WTC11 (cell line): ENCODE results near the gene CABCOCO1. TPM values are rescaled to one million over a fixed set of nuclear protein-coding genes. Genes with fewer than 3 reads are reported as not detected.

ENCODE experiments used
- ATAC-seq: fragments of 200-7000 bp; cut with Tn5 transposase; 2 replicates; pipeline ENCODE4 v1.10.0; 2021; ENCODE audit warnings: mild to moderate bottlenecking, moderate library complexity
- CTCF ChIA-PET: fragments of 300-600 bp; sonication (Branson Sonifier 250); formaldehyde crosslinking; loops from one replicate; lab custom pipeline; 2021; ENCODE audit warnings: antibody characterized with exemption; lab: Charles Lee
- POLR2A ChIA-PET: fragments of 350-600 bp; sonication (Branson Sonifier 250); formaldehyde crosslinking; loops from one replicate; lab custom pipeline; 2021; ENCODE audit warnings: antibody characterized with exemption; lab: Charles Lee
- DNase-seq: peaks from one replicate; pipeline ENCODE4 v3.0.0; 2021; ENCODE audit warnings: low spot score
- H3K27ac Mint-ChIP-seq: 2 replicates; pipeline ENCODE4 v1.8.0; 2021; ENCODE audit warnings: mixed read lengths
- H3K27me3 Mint-ChIP-seq: 2 replicates; pipeline ENCODE4 v1.8.0; 2021; ENCODE audit warnings: low read depth, mild to moderate bottlenecking, moderate library complexity, mixed read lengths
- H3K36me3 Mint-ChIP-seq: 2 replicates; pipeline ENCODE4 v1.8.0; 2021; ENCODE audit warnings: mixed read lengths
- H3K4me1 Mint-ChIP-seq: 2 replicates; pipeline ENCODE4 v1.8.0; 2022; ENCODE audit warnings: mixed read lengths
- H3K4me3 Mint-ChIP-seq: 2 replicates; pipeline ENCODE4 v1.8.0; 2021; ENCODE audit warnings: mild to moderate bottlenecking, moderate library complexity, mixed read lengths
- H3K9me3 Mint-ChIP-seq: 2 replicates; pipeline ENCODE4 v1.8.0; 2021; ENCODE audit warnings: mixed read lengths
- AFF4 ChIP-seq: sonication (generic); formaldehyde crosslinking; IDR thresholded peaks from 2 replicates; pipeline ENCODE4 v1.8.1; 2023; ENCODE audit warnings: mild to moderate bottlenecking, missing genetic modification reagents, borderline replicate concordance
- CBFB ChIP-seq: sonication (generic); formaldehyde crosslinking; IDR thresholded peaks from 2 replicates; pipeline ENCODE4 v1.8.1; 2022; ENCODE audit warnings: mild to moderate bottlenecking, low read depth, missing genetic modification reagents
- ELF4 ChIP-seq: sonication (generic); formaldehyde crosslinking; IDR thresholded peaks from 2 replicates; pipeline ENCODE4 v1.8.1; 2022; ENCODE audit warnings: low read depth, mild to moderate bottlenecking, moderate library complexity, missing genetic modification reagents
- ERG ChIP-seq: fragments of 250-450 bp; sonication (Bioruptor Pico); IDR thresholded peaks from 2 replicates; pipeline ENCODE4 v1.8.0; 2021; ENCODE audit warnings: mild to moderate bottlenecking
- GABPB1 ChIP-seq: sonication (generic); formaldehyde crosslinking; IDR thresholded peaks from 2 replicates; pipeline ENCODE4 v1.8.1; 2023; ENCODE audit warnings: mild to moderate bottlenecking, missing genetic modification reagents
- MLX ChIP-seq: sonication (generic); formaldehyde crosslinking; IDR thresholded peaks from 2 replicates; pipeline ENCODE4 v1.8.1; 2023; ENCODE audit warnings: mild to moderate bottlenecking, missing genetic modification reagents, moderate library complexity
- NR2C2 ChIP-seq: sonication (generic); formaldehyde crosslinking; IDR thresholded peaks from 2 replicates; pipeline ENCODE4 v1.8.0; 2022; ENCODE audit warnings: mild to moderate bottlenecking, missing genetic modification reagents
- ZNF281 ChIP-seq: sonication (generic); formaldehyde crosslinking; IDR thresholded peaks from 2 replicates; pipeline ENCODE4 v1.8.0; 2023; ENCODE audit warnings: mild to moderate bottlenecking, missing genetic modification reagents
- ZNF317 ChIP-seq: sonication (generic); formaldehyde crosslinking; IDR thresholded peaks from 2 replicates; pipeline ENCODE4 v1.8.1; 2023; ENCODE audit warnings: low read depth, mild to moderate bottlenecking, moderate library complexity, missing genetic modification reagents, borderline replicate concordance
- ZNF396 ChIP-seq: fragments of 250-450 bp; sonication (Bioruptor Pico); IDR thresholded peaks from 2 replicates; pipeline ENCODE4 v1.8.0; 2021; ENCODE audit warnings: mild to moderate bottlenecking, moderate library complexity, borderline replicate concordance
- total RNA-seq: library from RNA; stranded (reverse); gene quantifications from 3 replicates; pipeline ENCODE4 v1.2.3, GENCODE V29; 2021
- TF ChIP-seq, protein P1 (sequence below): sonication (generic); formaldehyde crosslinking; IDR thresholded peaks from 2 replicates; pipeline ENCODE4 v1.8.1; 2023; ENCODE audit warnings: mild to moderate bottlenecking, moderate library complexity, missing genetic modification reagents
- TF ChIP-seq, protein P2 (sequence below): fragments of 250-450 bp; sonication (Bioruptor Pico); IDR thresholded peaks from 2 replicates; pipeline ENCODE4 v1.9.0; 2021; ENCODE audit warnings: mild to moderate bottlenecking
- TF ChIP-seq, protein P3 (sequence below): sonication (generic); formaldehyde crosslinking; IDR thresholded peaks from 2 replicates; pipeline ENCODE4 v1.8.0; 2022; ENCODE audit warnings: mild to moderate bottlenecking, missing genetic modification reagents
- TF ChIP-seq, protein P4 (sequence below): sonication (generic); formaldehyde crosslinking; IDR thresholded peaks from 2 replicates; pipeline ENCODE4 v1.8.1; 2022; ENCODE audit warnings: missing genetic modification reagents, borderline replicate concordance
- TF ChIP-seq, protein P5 (sequence below): sonication (generic); formaldehyde crosslinking; IDR thresholded peaks from 2 replicates; pipeline ENCODE4 v1.8.0; 2022; ENCODE audit warnings: mild to moderate bottlenecking, missing genetic modification reagents

CABCOCO1 gene
- total RNA-seq, 1 experiment from 2014 or later: not detected

GRCh38 chr10:61798713-61799112 is 136.0 kb downstream of the CABCOCO1 start:
- no peak for DNase-seq
- ChIA-PET CTCF (no interaction called here), POLR2A (no interaction called here)
- Mint-ChIP-seq H3K36me3 (no peaks in the 10 kb centered on the region), H3K4me1 (no peaks in the 10 kb centered on the region), H3K27ac (no peak overlapping the region)
- no peak for ATAC-seq
- TF ChIP-seq, protein P1, sequence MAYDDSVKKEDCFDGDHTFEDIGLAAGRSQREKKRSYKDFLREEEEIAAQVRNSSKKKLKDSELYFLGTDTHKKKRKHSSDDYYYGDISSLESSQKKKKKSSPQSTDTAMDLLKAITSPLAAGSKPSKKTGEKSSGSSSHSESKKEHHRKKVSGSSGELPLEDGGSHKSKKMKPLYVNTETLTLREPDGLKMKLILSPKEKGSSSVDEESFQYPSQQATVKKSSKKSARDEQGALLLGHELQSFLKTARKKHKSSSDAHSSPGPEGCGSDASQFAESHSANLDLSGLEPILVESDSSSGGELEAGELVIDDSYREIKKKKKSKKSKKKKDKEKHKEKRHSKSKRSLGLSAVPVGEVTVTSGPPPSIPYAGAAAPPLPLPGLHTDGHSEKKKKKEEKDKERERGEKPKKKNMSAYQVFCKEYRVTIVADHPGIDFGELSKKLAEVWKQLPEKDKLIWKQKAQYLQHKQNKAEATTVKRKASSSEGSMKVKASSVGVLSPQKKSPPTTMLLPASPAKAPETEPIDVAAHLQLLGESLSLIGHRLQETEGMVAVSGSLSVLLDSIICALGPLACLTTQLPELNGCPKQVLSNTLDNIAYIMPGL (CRISPR knock-in tag): no peak
- TF ChIP-seq NR2C2 (CRISPR knock-in tag) (no peak), ERG (CRISPR knock-in tag) (no peak), ZNF317 (CRISPR knock-in tag) (no peak), MLX (CRISPR knock-in tag) (no peak), GABPB1 (CRISPR knock-in tag) (no peak), ZNF281 (no peak), ZNF396 (no peak), CBFB (CRISPR knock-in tag) (no peak), AFF4 (no peak), ELF4 (CRISPR knock-in tag) (no peak)
- TF ChIP-seq, protein P2, sequence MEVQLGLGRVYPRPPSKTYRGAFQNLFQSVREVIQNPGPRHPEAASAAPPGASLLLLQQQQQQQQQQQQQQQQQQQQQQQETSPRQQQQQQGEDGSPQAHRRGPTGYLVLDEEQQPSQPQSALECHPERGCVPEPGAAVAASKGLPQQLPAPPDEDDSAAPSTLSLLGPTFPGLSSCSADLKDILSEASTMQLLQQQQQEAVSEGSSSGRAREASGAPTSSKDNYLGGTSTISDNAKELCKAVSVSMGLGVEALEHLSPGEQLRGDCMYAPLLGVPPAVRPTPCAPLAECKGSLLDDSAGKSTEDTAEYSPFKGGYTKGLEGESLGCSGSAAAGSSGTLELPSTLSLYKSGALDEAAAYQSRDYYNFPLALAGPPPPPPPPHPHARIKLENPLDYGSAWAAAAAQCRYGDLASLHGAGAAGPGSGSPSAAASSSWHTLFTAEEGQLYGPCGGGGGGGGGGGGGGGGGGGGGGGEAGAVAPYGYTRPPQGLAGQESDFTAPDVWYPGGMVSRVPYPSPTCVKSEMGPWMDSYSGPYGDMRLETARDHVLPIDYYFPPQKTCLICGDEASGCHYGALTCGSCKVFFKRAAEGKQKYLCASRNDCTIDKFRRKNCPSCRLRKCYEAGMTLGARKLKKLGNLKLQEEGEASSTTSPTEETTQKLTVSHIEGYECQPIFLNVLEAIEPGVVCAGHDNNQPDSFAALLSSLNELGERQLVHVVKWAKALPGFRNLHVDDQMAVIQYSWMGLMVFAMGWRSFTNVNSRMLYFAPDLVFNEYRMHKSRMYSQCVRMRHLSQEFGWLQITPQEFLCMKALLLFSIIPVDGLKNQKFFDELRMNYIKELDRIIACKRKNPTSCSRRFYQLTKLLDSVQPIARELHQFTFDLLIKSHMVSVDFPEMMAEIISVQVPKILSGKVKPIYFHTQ (CRISPR knock-in tag): no peak
- TF ChIP-seq, protein P3, sequence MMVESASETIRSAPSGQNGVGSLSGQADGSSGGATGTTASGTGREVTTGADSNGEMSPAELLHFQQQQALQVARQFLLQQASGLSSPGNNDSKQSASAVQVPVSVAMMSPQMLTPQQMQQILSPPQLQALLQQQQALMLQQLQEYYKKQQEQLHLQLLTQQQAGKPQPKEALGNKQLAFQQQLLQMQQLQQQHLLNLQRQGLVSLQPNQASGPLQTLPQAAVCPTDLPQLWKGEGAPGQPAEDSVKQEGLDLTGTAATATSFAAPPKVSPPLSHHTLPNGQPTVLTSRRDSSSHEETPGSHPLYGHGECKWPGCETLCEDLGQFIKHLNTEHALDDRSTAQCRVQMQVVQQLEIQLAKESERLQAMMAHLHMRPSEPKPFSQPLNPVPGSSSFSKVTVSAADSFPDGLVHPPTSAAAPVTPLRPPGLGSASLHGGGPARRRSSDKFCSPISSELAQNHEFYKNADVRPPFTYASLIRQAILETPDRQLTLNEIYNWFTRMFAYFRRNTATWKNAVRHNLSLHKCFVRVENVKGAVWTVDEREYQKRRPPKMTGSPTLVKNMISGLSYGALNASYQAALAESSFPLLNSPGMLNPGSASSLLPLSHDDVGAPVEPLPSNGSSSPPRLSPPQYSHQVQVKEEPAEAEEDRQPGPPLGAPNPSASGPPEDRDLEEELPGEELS (CRISPR knock-in tag): no peak
- TF ChIP-seq, protein P4, sequence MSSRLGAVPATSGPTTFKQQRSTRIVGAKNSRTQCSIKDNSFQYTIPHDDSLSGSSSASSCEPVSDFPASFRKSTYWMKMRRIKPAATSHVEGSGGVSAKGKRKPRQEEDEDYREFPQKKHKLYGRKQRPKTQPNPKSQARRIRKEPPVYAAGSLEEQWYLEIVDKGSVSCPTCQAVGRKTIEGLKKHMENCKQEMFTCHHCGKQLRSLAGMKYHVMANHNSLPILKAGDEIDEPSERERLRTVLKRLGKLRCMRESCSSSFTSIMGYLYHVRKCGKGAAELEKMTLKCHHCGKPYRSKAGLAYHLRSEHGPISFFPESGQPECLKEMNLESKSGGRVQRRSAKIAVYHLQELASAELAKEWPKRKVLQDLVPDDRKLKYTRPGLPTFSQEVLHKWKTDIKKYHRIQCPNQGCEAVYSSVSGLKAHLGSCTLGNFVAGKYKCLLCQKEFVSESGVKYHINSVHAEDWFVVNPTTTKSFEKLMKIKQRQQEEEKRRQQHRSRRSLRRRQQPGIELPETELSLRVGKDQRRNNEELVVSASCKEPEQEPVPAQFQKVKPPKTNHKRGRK: no peak
- TF ChIP-seq, protein P5, sequence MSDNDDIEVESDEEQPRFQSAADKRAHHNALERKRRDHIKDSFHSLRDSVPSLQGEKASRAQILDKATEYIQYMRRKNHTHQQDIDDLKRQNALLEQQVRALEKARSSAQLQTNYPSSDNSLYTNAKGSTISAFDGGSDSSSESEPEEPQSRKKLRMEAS: no peak
- TF ChIP-seq, all 79 proteins: peak for 0
- Mint-ChIP-seq H3K9me3 (no peaks in the 10 kb centered on the region), H3K4me3 (no peak overlapping the region), H3K27me3 (peaks cover 3% of the 10 kb centered on the region; the same call in 1 of the 2 replicates)
